Astrocyte (in vitro differentiated cells and primary cell): ENCODE measurements around the gene ULK4.

Experiments used
- CTCF ChIP-seq: IDR thresholded peaks from 2 replicates; pipeline ENCODE4 v1.5.1; 2011; ENCODE audit warnings: low read depth, mild to moderate bottlenecking, inconsistent platforms, low read length, moderate library complexity; ENCODE audit not compliant: insufficient read depth
- EZH2 ChIP-seq: IDR thresholded peaks from 2 replicates; pipeline ENCODE4 v1.6.1; 2012; ENCODE audit warnings: mild to moderate bottlenecking, low read length, inconsistent platforms; ENCODE audit not compliant: insufficient read depth

GRCh38 chr3:41972802-41973201, 10.9 kb upstream of the ULK4 start:
- TF ChIP-seq CTCF (no peak), EZH2 (no peak)
